ENCODE data around the gene SCG3. TPM values are rescaled to one million over a fixed set of nuclear protein-coding genes. Genes with fewer than 3 reads are reported as not detected.

Gene SCG3
- total and polyA plus RNA-seq, 2 of the 4 experiments (the other 2 are of a cell fraction): 0.02 TPM; not detected in 1

DNA sequence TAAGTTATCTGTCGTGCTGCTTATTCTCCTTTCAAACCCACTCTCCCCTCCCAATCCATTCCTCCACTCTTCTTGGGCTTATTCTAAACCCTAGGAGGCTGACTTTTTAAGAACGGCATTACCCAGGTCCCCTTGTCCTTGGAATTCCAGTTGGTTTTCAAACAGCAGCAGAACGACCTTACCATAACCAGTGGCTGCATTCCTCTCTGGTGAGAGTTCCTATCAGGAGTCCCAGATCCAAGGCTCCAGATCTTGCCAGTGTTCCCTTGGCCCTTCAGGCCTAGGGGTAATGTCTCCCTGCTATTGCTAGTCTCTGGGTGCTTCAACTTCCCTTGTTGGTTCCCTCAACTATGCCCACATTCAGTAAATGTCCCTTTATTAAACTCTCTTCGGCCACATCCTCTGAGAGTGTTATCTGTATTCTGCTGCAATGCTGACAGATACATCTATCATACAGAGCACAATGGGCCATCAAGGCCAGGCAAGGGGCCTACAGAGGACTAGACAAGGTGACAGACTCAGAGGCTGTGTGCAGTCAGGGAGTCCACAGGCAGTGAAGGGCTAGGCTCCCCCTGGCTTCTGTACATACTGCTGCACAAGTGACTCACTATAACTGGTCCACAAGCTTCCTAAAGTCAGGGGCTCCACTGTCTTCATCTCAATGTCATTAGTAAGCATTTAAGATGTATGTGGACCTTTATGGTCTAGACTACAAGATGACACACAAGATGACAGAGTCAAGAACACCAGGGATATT lies 46.0 kb downstream of the SCG3 start:
- ChIA-PET POLR2A (ENCODE audit: unreplicated experiment) (no interaction called here), CTCF (interaction anchor here (0.7 kb wide), 2 partner anchors 77 to 806 kb away, joined by 3 read pairs; no protein-coding TSS in a partner anchor)
- H3K18ac ChIP-seq (ENCODE audit: low read depth, low read length): peak overlapping the region; percentile 36; the same call in 1 of the 2 replicates
- H3K79me1 ChIP-seq (ENCODE audit: low read depth in 1 of 2, low read length in 2 of 2): peaks cover 13 to 54% of the 10 kb centered on the region in 2 experiments; a peak in 3 of 4 replicates
- H3K14ac ChIP-seq (replicated peaks; ENCODE audit: low read depth, low read length): peak overlapping the region; percentile 60
- ATAC-seq (ENCODE audit: low read depth) (peak; percentile 60), DNase-seq (peak; percentile 60)
- H3K4me3 ChIP-seq (ENCODE audit: insufficient read depth, low read depth, low read length): no peak overlapping the region
- H4K8ac ChIP-seq (ENCODE audit: low read depth in 2 of 2, low read length in 2 of 2): peak overlapping the region in 1 of 2 experiments; percentile 31; a peak in 1 of 4 replicates
- peaks cover 18% of the 10 kb centered on the region for H3K4me1 ChIP-seq (ENCODE audit: control insufficient read depth, insufficient read depth, low read length)
- in situ Hi-C loops (cut with MboI; ENCODE audit: low sequenced_read_pairs) (no loop called here), dilution Hi-C loops (cut with HindIII; ENCODE audit: low sequenced_read_pairs, unreplicated experiment) (no loop called here), intact Hi-C loops (cut with micrococcal nuclease) (no loop called here)
- peak overlapping the region; percentile 41 for H3K23ac ChIP-seq (ENCODE audit: low read depth, low read length)
- 33% methylated on average over 2 of the region's 4 CpGs; no CpG with 5 or more reads in 1 of the 2 experiments for WGBS, 2 experiments (ENCODE audit: extremely low coverage in 2 of 2, insufficient read length in 1 of 2)
- no peak overlapping the region for H2AFZ ChIP-seq (replicated peaks; ENCODE audit: low read length, poor library complexity)
- H3K4me2 ChIP-seq (ENCODE audit: low read depth, low read length): peak overlapping the region; percentile 16; the same call in 1 of the 2 replicates
- H2BK5ac ChIP-seq (ENCODE audit: low read depth, low read length, poor library complexity, severe bottlenecking): peak overlapping the region; percentile 70
- H2AK5ac ChIP-seq (ENCODE audit: low read depth, low read length): peak overlapping the region; percentile 81
- no peaks in the 10 kb centered on the region for H3K27me3 ChIP-seq (ENCODE audit: control insufficient read depth, insufficient read depth, low read length)
- no peak overlapping the region for H2AK9ac ChIP-seq (replicated peaks; ENCODE audit: low read depth, low read length, poor library complexity)
- peak overlapping the region; percentile 55; the same call in 2 of the 3 replicates for H2BK15ac ChIP-seq (ENCODE audit: low read depth, low read length)
- H2BK20ac ChIP-seq (ENCODE audit: low read depth, low read length): peak overlapping the region; percentile 62; the same call in 1 of the 2 replicates
- H2BK120ac ChIP-seq (ENCODE audit: low read depth, low read length): peak overlapping the region; percentile 48
- no peaks in the 10 kb centered on the region for H3K9me3 ChIP-seq (ENCODE audit: control insufficient read depth, insufficient read depth, low read length)
- H4K5ac ChIP-seq (ENCODE audit: low read depth, low read length): peak overlapping the region; percentile 10; the same call in 1 of the 2 replicates
- H3K36me3 ChIP-seq (ENCODE audit: control insufficient read depth, insufficient read depth, low read length): no peaks in the 10 kb centered on the region
- H3K9ac ChIP-seq (ENCODE audit: low read depth, low read length): no peak overlapping the region
- H3K4ac ChIP-seq (ENCODE audit: low read depth, low read length): peak overlapping the region; percentile 77
- peak overlapping the region; percentile 14; the same call in 1 of the 2 replicates for H3K27ac ChIP-seq (ENCODE audit: insufficient read depth, low read length)
- H4K20me1 ChIP-seq (ENCODE audit: insufficient read depth, low read length): peaks cover 13% of the 10 kb centered on the region
- H3K9me1 ChIP-seq (ENCODE audit: insufficient read depth, low read length): peaks cover 19% of the 10 kb centered on the region
- H3K56ac ChIP-seq (ENCODE audit: extremely low read depth, insufficient read depth, low read length): peak overlapping the region; percentile 20; the same call in 1 of the 2 replicates
- no TSS peak for BruUV-seq (replicated peaks)
- H4K91ac ChIP-seq (ENCODE audit: insufficient read depth, low read depth, low read length): peak overlapping the region; percentile 20; the same call in 1 of the 2 replicates
- TF ChIP-seq CTCF (conservative IDR thresholded peaks at IDR 0.05; ENCODE audit: low read depth, low read length): peak; percentile 41
- 0 out of 2 replicates have a peak, but pooled peaks have one; percentile 14 for TF ChIP-seq FOS (IDR thresholded peaks at IDR 0.05; ENCODE audit: low read depth, low read length)
- no peak for TF ChIP-seq RFX5 (IDR thresholded peaks at IDR 0.05; ENCODE audit: low read depth, low read length)
- no peak for TF ChIP-seq MXI1 (IDR thresholded peaks at IDR 0.05; ENCODE audit: borderline replicate concordance, low read depth, low read length)
- TF ChIP-seq, protein P1, sequence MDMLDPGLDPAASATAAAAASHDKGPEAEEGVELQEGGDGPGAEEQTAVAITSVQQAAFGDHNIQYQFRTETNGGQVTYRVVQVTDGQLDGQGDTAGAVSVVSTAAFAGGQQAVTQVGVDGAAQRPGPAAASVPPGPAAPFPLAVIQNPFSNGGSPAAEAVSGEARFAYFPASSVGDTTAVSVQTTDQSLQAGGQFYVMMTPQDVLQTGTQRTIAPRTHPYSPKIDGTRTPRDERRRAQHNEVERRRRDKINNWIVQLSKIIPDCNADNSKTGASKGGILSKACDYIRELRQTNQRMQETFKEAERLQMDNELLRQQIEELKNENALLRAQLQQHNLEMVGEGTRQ (IDR thresholded peaks at IDR 0.05; ENCODE audit: low read depth, low read length): no peak
- no peak for TF ChIP-seq SMC3 (IDR thresholded peaks at IDR 0.05; ENCODE audit: low read depth, low read length)
- no peak for TF ChIP-seq BHLHE40 (IDR thresholded peaks at IDR 0.05; ENCODE audit: low read depth, low read length)
- TF ChIP-seq CEBPB (IDR thresholded peaks at IDR 0.05; ENCODE audit: low read depth, low read length): no peak
- peak; percentile 19; the same call in 1 of the 2 replicates for TF ChIP-seq MAFK (IDR thresholded peaks at IDR 0.05; ENCODE audit: low read depth, low read length)
- TF ChIP-seq NFE2L2 (IDR thresholded peaks at IDR 0.05; ENCODE audit: low read depth, low read length): no peak
- peak; percentile 30; the same call in 1 of the 2 replicates for TF ChIP-seq RAD21 (IDR thresholded peaks at IDR 0.05; ENCODE audit: low read length)
- no peak for TF ChIP-seq RCOR1 (IDR thresholded peaks at IDR 0.05; ENCODE audit: insufficient replicate concordance, low read length)
- no peak for TF ChIP-seq POLR2A (IDR thresholded peaks at IDR 0.05; ENCODE audit: low read depth, low read length)
- TF ChIP-seq MAZ (IDR thresholded peaks at IDR 0.05; ENCODE audit: borderline replicate concordance, low read depth, low read length): no peak
- no peak for TF ChIP-seq CHD1 (IDR thresholded peaks at IDR 0.05; ENCODE audit: low read depth, low read length)
